CD4-positive, alpha-beta T cell treated with Interleukin-17A for 1 hour (primary cell): ENCODE measurements around the gene ZSWIM9.

ENCODE experiments used
- DNase-seq: peaks from one replicate; pipeline ENCODE4 v3.0.0-alpha.2; 2020

The ZSWIM9 gene

DNA sequence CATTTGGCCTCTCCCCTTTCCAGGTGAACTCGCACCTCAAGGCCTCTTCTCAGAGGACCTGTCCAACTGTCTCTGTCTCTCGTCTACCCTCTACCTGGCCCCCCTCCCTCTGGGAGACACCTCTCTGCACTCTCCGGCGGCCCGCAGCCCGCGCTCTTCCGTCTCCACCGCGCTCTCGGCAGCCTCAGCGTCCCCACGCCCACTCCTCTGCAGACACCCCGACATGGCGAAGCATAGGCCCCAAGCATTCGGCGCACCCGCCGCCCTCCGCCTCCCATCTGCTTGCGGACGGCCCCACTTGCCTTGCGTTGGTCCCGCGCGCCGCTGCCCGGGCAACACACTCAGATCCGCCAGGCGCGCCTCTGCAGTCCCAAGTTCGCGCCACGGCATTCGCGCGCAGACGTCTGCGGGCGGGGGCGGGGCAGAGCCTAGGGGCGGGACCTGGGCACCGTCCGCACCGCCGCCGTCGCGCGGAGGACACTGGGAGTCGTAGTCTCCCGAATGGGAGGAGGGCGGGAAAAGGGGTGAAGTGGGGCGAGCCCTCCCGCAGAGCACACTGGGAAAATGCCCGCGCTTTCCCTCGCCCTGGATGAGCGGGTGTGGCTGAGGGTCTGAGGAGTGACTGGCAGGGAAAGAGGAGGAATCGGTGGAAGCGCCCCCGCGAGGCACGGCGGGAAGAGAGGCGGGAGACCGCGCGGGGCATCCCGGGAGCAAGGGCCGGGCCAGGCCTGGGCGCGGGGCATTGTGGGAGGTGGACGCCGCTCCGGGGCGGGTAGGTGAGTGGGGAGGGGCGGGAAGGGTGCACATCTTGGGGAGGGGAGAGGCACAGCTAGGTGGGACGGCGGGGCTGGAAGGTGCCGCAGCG, at the start of gene ZSWIM9, which contains the start of gene LIG1:
TSS of gene ZSWIM9 (plus strand) at position 742 of the 865 bp plus-strand sequence. CDS start 1,123 bp downstream, outside the sequence.
TSS of gene LIG1 (minus strand) at position 406 of the 865 bp plus-strand sequence. CDS start 4,778 bp downstream, outside the sequence.
- peak; percentile 91 for DNase-seq

DNA sequence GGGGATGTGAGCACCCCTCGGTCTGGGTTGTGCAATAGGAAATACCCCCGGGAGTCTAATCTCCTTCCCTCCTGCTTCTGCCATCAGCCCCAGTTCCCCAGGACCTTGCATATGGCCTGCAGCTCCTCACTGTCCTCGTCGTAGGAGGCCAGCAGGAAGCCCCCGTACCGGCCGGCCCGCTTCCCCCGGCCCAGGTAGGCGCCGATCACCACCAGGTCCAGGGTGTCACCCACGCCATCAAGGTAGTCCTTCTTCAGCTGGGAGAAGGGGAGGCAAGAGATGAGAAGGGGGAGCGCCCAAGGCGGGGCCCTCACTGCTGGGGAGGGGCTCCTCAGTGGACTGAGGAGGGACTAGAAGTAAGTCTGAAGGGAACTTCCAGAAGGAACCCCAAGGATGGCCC, 49.4 kb upstream of the ZSWIM9 start:
- DNase-seq, result no peak

GRCh38 chr19:48121909-48122371, 48.5 kb upstream of the ZSWIM9 start:
- DNase-seq, result no peak

DNA sequence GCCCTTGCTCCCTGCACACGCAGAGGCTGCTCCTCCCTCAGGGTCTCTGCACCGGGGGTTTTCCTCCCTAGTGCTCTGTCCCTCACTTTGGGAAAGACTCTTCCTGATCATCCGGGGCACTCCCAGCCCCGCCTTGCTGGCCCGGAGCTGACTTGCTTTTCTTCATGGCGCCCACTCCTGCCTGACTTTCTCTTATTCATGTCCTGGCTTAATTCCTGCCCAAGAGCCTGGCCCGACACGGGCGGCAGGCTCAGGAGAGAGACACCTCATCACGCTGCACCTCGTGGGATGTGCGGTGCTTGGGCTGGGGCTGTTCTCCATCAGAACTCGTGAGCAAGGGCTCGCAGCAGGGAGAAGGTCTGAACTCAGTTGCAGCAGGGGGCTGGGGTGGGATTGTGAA, 48.1 kb upstream of the ZSWIM9 start:
- no peak for DNase-seq

DNA sequence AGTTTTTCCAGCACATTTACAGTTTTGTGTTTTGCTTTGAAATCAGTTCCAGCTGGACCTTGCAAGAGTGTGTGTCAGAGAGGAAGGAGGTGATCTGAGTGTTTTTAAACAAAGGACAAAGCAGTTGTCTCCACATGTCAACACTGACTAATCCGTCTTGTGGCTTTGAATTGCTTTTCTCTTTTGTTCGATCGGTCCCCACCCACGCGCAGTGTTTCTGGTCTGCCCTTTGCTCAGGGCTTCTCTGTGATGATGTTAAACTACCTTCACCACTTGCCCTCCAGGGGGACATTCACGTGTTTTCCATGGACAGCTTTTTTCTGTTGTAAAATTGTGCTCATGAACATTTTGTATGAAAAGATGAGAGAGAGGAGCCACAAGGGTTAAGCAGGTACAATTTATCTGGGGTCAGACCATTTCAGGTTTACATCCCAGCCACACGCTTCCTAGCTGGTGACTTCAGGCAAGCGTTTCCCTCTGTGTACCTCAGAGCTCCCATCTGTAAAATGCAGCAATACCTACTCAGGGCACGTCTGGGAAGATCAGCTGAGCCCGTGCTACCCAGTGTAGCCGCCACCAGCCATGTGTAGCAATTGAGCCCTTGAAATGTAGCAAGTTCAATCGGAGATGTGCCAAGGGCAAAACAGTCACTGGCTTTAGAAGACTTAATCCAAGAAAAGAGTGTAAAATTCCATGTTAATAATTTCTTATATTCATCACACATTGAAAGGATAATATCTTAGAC, 46.4 kb upstream of the ZSWIM9 start:
- no peak for DNase-seq

DNA sequence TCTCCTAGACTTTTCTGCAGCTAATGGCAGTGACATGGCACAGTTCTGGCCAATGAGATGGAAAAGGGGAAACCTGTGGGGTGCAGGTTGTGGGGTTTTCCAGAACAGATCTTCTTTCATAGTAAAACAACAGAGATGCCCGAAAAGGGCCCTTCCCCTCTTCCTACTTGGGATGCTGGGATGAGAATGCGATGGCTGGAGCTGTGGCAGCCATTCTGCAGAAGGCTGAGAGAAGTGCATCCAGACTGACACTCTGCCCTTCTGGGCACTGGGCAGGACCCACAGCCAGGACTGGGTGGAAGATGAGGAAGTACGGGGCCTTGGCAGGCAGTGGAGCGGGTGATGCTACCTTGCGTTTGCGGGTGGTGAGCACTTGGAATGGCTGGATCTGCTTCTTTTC, 42.9 kb upstream of the ZSWIM9 start:
- DNase-seq, result no peak

GRCh38 chr19:48133094-48133493, 37.4 kb upstream of the ZSWIM9 start:
- no peak for DNase-seq

DNA sequence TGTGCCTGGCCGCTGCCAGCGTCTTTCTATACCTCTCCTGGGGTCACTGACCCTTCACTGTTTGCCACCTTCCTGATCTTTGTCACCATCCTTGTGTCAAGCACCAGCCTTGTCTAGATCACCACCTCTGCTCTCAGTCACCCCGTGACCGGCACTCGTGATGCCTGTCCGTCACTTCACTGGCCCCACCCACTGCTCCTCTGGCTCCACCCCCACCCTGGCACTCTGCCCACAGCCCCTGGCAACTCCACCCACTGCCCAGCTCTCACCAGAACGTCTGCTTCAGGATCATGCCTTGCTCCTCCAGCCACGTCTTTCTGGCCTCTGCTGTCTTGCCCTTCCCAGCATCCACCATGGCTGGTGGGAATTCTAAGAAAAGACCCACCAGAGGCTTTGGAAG, 35.1 kb upstream of the ZSWIM9 start:
- DNase-seq, result no peak

GRCh38 chr19:48136547-48136946, 33.9 kb upstream of the ZSWIM9 start:
- no peak for DNase-seq

DNA sequence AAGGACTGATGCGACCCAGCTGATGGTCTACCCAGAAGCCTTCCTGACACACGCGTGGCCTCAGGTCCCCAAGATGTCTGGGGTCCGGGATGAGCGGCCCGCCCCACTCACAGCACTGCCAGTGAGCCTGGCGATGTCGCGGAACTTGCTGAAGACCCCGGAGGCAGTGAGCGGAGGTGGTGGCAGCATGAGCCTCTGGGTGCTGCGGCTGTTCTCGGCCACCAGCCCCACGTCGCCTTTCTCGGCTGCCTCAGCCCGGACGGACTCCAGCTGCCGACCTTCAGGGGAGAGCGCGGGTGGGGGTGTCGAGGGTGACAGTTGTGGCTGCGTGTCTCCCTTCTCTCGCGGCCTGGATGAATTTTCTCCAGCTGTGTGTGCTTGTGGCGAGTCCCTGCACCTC, 33.1 kb upstream of the ZSWIM9 start:
- DNase-seq, result no peak

DNA sequence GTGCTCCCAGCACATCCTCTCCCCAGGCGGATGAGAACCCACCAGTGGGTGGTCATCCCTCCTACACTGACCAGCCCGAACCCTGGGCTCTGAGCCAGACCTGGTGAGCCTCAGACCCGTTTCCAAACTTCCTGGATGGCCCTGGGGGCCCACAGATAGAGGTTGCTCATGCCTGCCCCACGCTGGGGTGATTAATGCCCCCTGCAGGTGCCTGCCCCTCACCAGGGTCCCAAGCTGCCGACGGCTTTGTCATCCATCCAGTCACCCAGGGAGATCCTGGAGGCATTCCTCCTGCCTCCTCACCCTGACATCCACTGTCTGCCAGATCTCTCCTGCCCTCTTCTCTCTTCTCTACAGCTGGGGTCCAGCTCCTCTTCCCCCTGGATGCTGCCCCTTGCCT, 31.4 kb upstream of the ZSWIM9 start:
- no peak for DNase-seq

DNA sequence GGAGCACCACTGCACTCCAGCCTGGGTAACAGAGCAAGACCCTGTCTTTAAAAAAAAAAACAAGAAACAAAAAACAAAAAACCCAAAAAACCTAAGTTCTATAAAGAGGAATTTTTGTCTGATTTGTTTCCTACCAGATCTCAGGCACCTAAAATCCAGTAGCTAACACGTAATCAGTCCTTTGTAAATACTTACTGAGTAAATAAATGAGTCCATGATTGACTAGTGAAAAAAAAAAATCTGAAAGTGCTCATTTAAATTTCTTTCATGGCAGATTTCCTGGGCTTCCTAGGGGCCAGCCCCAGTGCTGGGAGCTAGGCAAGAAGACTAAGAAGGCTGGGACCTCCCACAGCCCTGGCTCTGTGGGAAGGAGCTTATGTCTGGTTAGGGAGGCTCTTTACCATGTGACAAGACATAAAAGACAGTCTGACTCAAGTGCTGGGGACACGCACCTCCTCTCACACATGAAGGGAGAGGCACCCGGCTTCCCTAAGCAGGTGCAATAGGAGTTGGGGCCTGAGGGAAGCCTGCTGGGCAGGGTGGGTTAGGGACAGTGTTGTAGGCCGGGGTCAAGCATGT, 22.8 kb upstream of the ZSWIM9 start:
- no peak for DNase-seq

- DNase-seq, result no peak
Measured at GRCh38 chr19:48148576-48148975, 21.9 kb upstream of the ZSWIM9 start.

- DNase-seq, result no peak
Measured at GRCh38 chr19:48149430-48149829, 21.1 kb upstream of the ZSWIM9 start.

GRCh38 chr19:48152551-48152950, 17.9 kb upstream of the ZSWIM9 start:
- DNase-seq, result peak; percentile 70

DNA sequence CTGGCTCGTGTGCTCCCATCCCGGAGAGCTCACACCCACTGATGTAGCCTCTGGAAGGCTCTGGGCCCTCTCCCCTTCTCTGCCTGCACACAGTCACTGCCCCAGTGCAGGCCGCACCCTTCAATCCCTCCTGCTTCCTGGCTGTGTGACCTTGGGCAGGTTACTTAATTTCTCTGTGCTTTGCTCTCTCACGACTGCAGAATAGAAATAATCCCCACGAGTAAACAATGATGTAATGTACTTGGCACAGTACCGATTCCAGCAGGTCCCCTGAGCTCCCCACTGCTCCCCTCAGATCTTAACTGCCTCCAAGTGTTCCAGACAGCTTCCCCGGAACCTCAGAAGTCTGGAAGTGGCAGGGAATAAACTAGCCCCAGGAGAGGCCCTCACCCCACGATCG, 16.5 kb upstream of the ZSWIM9 start:
- DNase-seq, result no peak

DNA sequence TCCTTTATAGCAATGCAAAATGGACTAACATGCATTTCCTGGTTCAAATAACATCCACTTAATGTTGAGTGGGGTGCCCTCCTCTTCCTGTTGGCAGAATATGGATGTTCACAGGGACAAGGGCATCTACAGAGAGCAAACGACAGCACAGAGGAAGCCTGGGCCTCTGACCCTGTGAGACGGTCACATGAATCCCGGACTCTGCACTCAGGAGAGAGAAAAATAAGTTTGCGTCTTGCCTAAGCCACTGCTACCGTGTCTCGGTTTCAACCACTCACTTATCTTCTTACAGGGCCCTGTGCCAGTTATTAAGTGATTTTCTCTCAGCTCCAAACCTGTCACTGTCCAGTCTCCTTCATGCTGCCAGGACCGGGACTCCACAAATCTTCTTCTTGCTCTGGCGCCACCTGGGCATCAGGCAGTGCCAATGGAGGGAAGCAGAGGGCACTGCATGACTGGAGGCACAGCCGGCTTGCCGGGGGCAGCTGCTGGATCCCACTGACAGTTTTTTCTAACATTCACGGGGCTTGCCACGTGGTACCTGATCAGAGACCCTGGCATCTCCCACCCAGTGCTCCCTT, 12.2 kb upstream of the ZSWIM9 start:
- no peak for DNase-seq

DNA sequence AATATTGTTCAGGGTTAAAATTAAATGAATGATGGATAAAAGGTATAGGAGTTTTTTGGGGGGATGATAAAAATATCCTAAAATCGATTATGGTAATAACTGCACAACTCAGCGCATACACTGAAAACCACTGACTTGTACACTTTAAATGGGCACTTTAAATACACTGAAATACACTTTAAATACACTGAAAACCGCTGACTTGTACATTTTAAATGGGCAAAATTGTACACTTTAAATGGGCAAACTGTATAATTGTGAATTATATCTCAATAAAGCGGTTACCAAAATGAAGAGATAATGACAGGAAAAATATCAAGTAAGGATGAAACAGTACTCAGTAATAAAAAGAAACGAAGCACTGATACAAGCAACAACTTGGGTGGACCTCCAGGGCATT, 1.8 kb upstream of the ZSWIM9 start:
- DNase-seq, result no peak

- peak; percentile 92 for DNase-seq
Measured at GRCh38 chr19:48169578-48169938, 922 bp upstream of the ZSWIM9 start.

- no peak for DNase-seq
Measured at GRCh38 chr19:48170817-48171347, 402 bp downstream of the ZSWIM9 start.

DNA sequence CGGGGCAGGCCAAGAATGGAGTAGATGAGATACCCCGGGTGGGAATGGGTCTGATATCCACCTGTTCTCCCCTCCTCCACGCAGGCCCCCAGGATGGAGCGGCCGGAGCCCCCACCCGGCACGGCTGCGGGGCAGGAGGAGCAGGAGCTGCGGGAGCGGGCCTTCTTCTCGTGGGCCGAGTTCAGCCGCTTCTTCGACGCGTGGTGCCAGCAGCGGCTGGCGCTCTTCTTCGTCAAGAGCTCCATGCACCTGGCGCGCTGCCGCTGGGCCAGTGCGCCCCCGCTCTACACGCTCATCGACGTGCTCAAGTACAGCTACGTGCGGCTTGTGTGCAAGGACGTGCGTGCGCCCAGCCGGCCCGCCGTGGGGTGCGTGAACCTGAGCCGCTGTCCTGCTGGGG, 1.2 kb downstream of the ZSWIM9 start:
- no peak for DNase-seq

- no peak for DNase-seq
Measured at GRCh38 chr19:48174445-48175030, 4.1 kb downstream of the ZSWIM9 start.

- no peak for DNase-seq
Measured at GRCh38 chr19:48175578-48175977, 5.1 kb downstream of the ZSWIM9 start.
